GM20431 (cell line): ENCODE data around the gene PRCC.

ENCODE experiments used
- in situ Hi-C: fragments of 300-500 bp; cut with MseI, MboI; formaldehyde crosslinking; loops from one replicate; pipeline ENCODE4 v1.15.0; 2020; ENCODE audit warnings: low sequenced_read_pairs; ENCODE audit not compliant: unreplicated experiment

PRCC gene

GRCh38 chr1:156838972-156839371, 71.6 kb downstream of the PRCC start:
- in situ Hi-C loops, result no loop called here

DNA sequence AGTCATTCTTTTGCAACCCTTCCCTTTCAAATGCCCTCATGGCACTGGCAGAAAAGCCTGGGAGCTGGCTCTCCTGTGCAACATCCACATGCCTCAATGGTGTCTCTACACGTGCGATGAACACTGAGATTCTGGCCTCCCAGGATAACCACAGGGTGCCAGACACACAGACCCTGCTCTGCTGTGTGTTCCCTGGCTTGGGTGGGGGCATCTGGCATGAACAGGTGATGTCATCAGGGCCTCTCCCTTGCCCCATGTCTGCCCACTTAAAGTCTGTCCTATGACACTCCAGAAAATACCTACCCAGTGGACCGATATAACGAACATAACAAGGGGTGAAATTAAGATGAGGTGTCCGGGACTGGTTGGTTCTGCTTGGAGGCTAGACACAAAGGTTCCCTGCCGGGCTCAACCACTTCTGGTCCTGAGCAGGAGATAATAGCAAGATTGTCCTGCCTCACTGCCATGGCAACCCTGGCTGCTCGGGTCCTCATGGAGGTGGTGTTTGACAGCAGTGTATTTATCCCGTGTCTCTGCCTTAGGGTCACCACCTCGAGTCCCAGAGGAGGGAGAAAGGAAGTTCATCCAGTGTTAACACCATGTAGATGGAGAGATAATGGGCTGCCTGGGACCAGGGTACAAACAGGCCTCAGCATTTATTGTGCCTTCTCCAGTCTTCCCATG, 72.2 kb downstream of the PRCC start:
- in situ Hi-C loops, result no loop called here

- in situ Hi-C loops, result no loop called here
Observed at GRCh38 chr1:156840186-156840897, 73.0 kb downstream of the PRCC start.

- in situ Hi-C loops, result no loop called here
Observed at GRCh38 chr1:156840898-156841279, 73.6 kb downstream of the PRCC start.

GRCh38 chr1:156841295-156841855, 74.0 kb downstream of the PRCC start:
- in situ Hi-C loops, result no loop called here

DNA sequence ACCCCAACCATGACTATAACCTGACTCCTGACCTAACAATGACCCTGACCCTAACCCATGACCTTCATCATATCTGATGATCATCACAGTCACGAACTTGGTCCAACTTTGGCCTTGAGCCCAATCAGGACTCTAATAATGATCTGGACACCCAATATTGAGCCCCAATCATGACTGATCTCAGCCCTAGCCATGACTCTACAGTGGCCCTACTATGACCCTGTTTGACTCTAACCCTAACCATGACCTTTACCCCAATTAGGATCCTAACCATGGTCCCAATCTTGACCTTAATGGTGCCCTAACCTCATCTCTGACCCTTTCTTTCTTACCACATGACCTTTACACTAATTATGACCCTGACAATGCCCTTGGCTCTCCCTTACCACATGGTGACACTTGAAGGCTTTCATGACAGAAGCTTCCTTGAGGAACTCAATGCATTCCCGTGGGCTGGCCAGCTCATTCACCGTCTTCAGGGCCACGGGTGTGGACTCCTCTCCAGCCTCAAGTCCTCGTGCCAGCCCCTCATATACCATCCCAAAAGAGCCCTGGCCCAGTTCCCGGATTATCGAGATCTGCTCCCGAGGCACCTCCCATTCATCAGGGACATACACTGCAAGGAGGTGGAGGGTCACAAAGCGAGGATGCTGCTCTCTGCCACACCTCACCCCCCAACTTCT, 75.4 kb downstream of the PRCC start:
- in situ Hi-C loops, result no loop called here

- in situ Hi-C loops, result no loop called here
Observed at GRCh38 chr1:156844102-156844501, 76.8 kb downstream of the PRCC start.

GRCh38 chr1:156844638-156845037, 77.3 kb downstream of the PRCC start:
- in situ Hi-C loops, result no loop called here

DNA sequence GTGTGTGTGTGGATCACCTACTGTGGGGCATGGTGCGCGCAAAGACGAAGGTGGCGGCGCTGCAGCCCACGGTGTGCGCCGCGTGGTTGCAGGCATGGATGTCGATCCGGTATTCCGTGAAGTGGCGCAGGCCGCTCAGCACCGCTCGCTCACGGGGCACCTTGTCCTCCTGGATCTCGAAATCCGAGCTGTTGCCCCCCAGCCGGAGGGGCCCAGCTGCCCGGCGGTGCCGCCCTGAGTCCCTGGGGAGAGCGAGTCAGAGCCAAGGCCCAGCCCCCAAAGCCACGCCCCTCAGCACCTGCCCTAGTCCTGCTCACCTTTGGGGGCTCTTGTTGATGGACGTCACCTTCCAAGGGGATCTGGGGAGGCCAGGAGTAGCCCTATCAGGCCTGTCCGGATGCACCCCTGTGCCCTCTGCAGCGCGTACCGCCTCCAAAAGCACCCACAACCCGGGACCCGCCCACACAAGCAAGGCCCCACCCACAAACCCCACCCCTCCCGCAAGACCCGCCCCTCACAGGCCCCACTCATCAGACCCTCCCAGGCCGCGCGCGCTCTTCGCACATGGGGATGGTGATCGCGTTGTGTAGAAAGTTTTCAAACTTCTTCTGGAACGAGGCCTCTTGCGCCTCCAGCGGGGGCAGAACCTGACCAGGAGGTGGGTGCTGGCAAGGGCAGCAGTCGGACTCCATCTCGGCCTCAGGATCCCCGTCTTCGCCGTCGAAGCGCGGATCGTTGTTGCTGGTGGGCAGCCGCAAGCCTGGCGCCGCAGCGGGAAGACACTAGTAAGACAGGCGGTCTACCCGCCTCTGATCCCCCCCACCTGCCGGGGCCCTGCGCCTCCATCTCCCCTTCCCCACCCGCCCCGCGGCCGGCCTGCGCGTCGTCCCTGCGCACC, 78.0 kb downstream of the PRCC start:
- in situ Hi-C loops, result no loop called here

DNA sequence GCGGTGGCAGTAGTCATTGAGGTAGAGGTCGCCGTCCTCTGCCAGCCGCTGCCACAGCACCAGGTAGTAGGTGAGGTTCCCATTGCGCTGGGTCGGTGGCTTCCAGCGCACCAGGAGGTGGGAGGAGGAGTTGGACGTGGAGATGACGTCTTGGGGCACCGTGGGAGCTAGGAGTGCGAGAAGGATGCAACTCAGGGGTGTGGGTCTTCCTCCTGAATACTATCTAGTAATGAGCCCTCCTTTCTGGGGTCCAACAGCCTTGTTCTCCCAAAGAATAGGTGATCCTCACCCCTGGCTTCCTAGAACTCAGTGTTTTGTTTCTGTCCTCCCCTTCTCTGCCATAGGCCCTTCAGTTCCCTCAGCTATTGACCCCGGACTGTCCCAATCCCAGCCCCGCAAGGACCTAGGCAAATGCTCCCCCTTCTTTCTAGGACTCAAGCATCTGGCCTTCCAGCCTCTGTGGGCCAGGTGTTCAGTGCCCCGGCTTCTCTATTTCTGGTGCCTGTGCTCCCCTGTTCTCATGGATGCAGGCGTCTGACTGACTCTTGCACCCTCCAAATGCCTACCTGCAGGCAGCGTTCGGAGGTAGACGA, 78.7 kb downstream of the PRCC start:
- in situ Hi-C loops, result no loop called here

- in situ Hi-C loops, result no loop called here
Observed at GRCh38 chr1:156846643-156847042, 79.3 kb downstream of the PRCC start.

- in situ Hi-C loops, result no loop called here
Observed at GRCh38 chr1:156847591-156848460, 80.5 kb downstream of the PRCC start.

GRCh38 chr1:156848461-156849150, 81.3 kb downstream of the PRCC start:
- in situ Hi-C loops, result no loop called here

DNA sequence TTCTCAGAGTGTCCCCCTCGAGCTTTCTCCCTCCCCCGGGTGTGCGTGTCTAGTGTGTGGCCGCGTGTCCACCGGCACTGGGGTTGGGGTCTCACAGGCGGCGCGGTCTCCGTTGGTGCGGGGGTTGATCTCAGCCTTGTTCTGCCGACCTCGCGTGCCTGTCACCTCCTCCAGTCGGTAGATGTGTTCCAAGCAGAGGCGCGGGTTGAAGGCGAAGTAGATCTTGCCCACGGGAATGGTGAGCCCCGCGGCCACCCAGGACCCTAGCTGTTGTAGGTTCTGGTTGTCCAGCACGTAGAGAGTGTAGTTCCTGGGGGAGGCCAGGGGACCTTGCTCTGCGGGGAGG, 81.8 kb downstream of the PRCC start:
- in situ Hi-C loops, result no loop called here
